ENCODE measurements around the gene SEPSECS. TPM values are rescaled to one million over a fixed set of nuclear protein-coding genes. Genes with fewer than 3 reads are reported as not detected.
"Not testable (repeated sequence)": the region's sequence is repeated elsewhere in the genome, so short reads cannot be mapped to it uniquely, and the experiment has no call there.

The SEPSECS gene
- total and polyA plus RNA-seq, 2 experiments from 2014 or later, result 1.2 to 4.7 TPM

GRCh38 chr4:25083441-25083840 is 76.8 kb downstream of the SEPSECS start:
- H3K9me3 Mint-ChIP-seq; H3K4me3 Mint-ChIP-seq; DNase-seq (ENCODE audit: low spot score); H3F3A ChIP-seq (replicated peaks; ENCODE audit: low read depth); H3K4me2 ChIP-seq; H3K27ac Mint-ChIP-seq; H4K20me1 ChIP-seq (replicated peaks; ENCODE audit: insufficient read depth); H3K36me3 ChIP-seq (ENCODE audit: insufficient read depth); H2AFZ ChIP-seq; H3K4me3 ChIP-seq; H3K27me3 Mint-ChIP-seq (ENCODE audit: insufficient read depth, low read depth, poor library complexity); H3K27me3 ChIP-seq (ENCODE audit: insufficient read depth); H3K79me2 ChIP-seq (replicated peaks; ENCODE audit: insufficient read depth); H3K36me3 Mint-ChIP-seq (ENCODE audit: low read depth); ATAC-seq; H3K4me1 ChIP-seq (ENCODE audit: insufficient read depth); H3K4me1 Mint-ChIP-seq; H3K9me2 ChIP-seq (ENCODE audit: insufficient read depth); H3K27ac ChIP-seq (ENCODE audit: low read depth): not testable (repeated sequence)

- Mint-ChIP-seq H3K9me3 (peaks cover 7% of the 10 kb centered on the region; the same call in 1 of the 3 replicates), H3K36me3 (ENCODE audit: low read depth) (no peaks in the 10 kb centered on the region), H3K27me3 (ENCODE audit: insufficient read depth, low read depth, poor library complexity) (peaks cover 10% of the 10 kb centered on the region), H3K27ac (no peak overlapping the region), H3K4me3 (no peak overlapping the region), H3K4me1 (peaks cover under 1% of the 10 kb centered on the region; the same call in 1 of the 3 replicates)
- no peaks in the 10 kb centered on the region for H3F3A ChIP-seq (replicated peaks; ENCODE audit: low read depth)
- H3K4me3 ChIP-seq, result no peak overlapping the region
- H3K27me3 ChIP-seq (ENCODE audit: insufficient read depth), result no peaks in the 10 kb centered on the region
- DNase-seq (ENCODE audit: low spot score) (peak; percentile 59), ATAC-seq (no peak)
- H3K4me2 ChIP-seq, result no peak overlapping the region
- H3K9me2 ChIP-seq (ENCODE audit: insufficient read depth), result no peaks in the 10 kb centered on the region
- H3K36me3 ChIP-seq (ENCODE audit: insufficient read depth), result no peaks in the 10 kb centered on the region
- no peaks in the 10 kb centered on the region for H3K79me2 ChIP-seq (replicated peaks; ENCODE audit: insufficient read depth)
- 0 out of 2 replicates have a peak overlapping the region, but pooled peaks have one; percentile 34 for H2AFZ ChIP-seq
- H3K4me1 ChIP-seq (ENCODE audit: insufficient read depth), result no peaks in the 10 kb centered on the region
- H4K20me1 ChIP-seq (replicated peaks; ENCODE audit: insufficient read depth), result no peaks in the 10 kb centered on the region
- no peak overlapping the region; the same call in 1 of the 2 replicates for H3K27ac ChIP-seq (ENCODE audit: low read depth)
- TF ChIP-seq EZH2phosphoT487 (IDR thresholded peaks at IDR 0.05; ENCODE audit: unreplicated experiment), result no peak
- TF ChIP-seq POLR2AphosphoS5 (IDR thresholded peaks at IDR 0.05; ENCODE audit: low read depth), result no peak
- TF ChIP-seq ZNF331 (CRISPR knock-in tag; IDR thresholded peaks at IDR 0.05; ENCODE audit: low read depth), result no peak
- TF ChIP-seq EZH2 (IDR thresholded peaks at IDR 0.05; ENCODE audit: low read depth, unreplicated experiment), result no peak
- no peak for TF ChIP-seq JUNB (IDR thresholded peaks at IDR 0.05; ENCODE audit: unreplicated experiment)
- no peak for TF ChIP-seq ETS1 (IDR thresholded peaks at IDR 0.05)
- no peak for TF ChIP-seq CREB1 (CRISPR knock-in tag; IDR thresholded peaks at IDR 0.05; ENCODE audit: low read depth)
- no peak for TF ChIP-seq REST (IDR thresholded peaks at IDR 0.05; ENCODE audit: unreplicated experiment)
- TF ChIP-seq STAT1 (IDR thresholded peaks at IDR 0.05; ENCODE audit: unreplicated experiment), result no peak
- TF ChIP-seq CTCF (conservative IDR thresholded peaks at IDR 0.05; ENCODE audit: low read depth in 2 of 2), result no peak
- TF ChIP-seq ZNF114 (CRISPR knock-in tag; IDR thresholded peaks at IDR 0.05), result no peak
These were observed 78.3 kb downstream of the SEPSECS start for GRCh38 chr4:25081866-25082471.
